Muscle of arm (tissue), 12 donors: ENCODE data around the gene HOXA3. TPM values are rescaled to one million over a fixed set of nuclear protein-coding genes. Genes with fewer than 3 reads are reported as not detected.

Experiments
- DNase-seq: peaks from one replicate; pipeline ENCODE4 v3.0.0-alpha.2; 2013
- polyA plus RNA-seq, 12 donors: library from polyadenylated mRNA; unstranded; fragments of 120-200 nt; gene quantifications; one replicate each; pipeline ENCODE4 v1.2.1, GENCODE V29; 2013; ENCODE audit not compliant: insufficient read length in 12 of 12

The HOXA3 gene
- polyA plus RNA-seq, 12 donors: 6.8 to 48.8 (median 12.9) TPM; not detected in 1

DNA sequence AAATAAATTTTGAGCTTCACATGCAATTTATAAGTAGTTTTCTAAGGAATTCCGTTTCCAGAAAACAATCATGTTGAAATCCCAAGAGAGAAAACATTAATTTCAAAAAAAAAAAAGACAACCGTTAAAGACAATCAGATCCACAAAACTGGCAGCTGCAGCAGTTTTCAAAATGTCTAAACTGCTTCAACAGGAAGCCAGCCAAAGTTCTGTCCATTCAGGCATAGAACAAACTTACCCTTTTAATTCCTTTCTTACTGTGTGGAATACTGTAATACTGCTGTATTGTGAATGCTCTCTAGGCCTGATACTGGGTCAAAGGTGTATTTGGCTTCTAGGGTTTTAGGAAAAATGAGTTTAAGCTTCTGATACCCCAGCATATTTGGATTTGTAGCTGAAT is 88.2 kb downstream of the HOXA3 start:
- DNase-seq: peak; percentile 66

DNA sequence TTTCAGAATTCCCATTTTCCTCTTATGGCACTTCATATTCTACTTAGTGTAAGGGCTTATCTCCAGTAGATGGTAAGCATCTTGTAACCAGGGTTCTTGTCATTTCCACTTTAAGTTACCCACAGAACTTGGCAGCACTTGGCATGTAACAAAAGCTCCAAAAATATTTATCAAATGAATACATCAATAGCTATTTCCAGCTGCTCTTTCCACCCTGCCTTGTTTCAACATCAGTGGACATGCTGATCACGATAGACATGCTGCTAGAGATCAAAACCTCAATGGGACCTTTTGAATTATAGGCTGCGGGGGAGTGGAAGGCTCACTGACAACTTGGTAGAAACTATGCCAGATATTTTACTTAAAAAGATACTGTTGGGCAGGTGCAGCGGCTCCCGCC is 89.4 kb downstream of the HOXA3 start:
- no peak for DNase-seq

Other genes with a start within 250 kb of the HOXA3 start
- 1 to 10 TPM in 6 of 12 donors, under 1 TPM in 4, not detected in 2; 0.35 to 1.6 (median 1.1) TPM for gene HOXA1, start 56.6 kb downstream of the HOXA3 start, polyA plus RNA-seq
- gene HOXA2, start 49.9 kb downstream of the HOXA3 start, polyA plus RNA-seq: 1 to 10 TPM in 11 of 12 donors, not detected in 1; 1.9 to 10.0 (median 3.7) TPM
- gene HOXA4, start 21.8 kb downstream of the HOXA3 start, polyA plus RNA-seq: 10 to 100 TPM in 11 of 12 donors, not detected in 1; 15.4 to 32.6 (median 27.3) TPM
- gene HOXA5, start 8.9 kb downstream of the HOXA3 start, polyA plus RNA-seq: 10 to 100 TPM in 11 of 12 donors, not detected in 1; 11.3 to 35.3 (median 17.6) TPM
- gene HOXA6, start 4.8 kb downstream of the HOXA3 start, polyA plus RNA-seq: 10 to 100 TPM in 2 of 12 donors, 1 to 10 TPM in 9, not detected in 1; 4.1 to 14.4 (median 6.8) TPM
- gene HOXA7, start 4.1 kb upstream of the HOXA3 start, polyA plus RNA-seq: 10 to 100 TPM in 11 of 12 donors, not detected in 1; 12.0 to 26.8 (median 17.3) TPM
- 10 to 100 TPM in 11 of 12 donors, not detected in 1; 21.7 to 48.1 (median 29.8) TPM for gene HOXA9, start 13.0 kb upstream of the HOXA3 start, polyA plus RNA-seq
- 10 to 100 TPM in 11 of 12 donors, not detected in 1; 19.4 to 41.0 (median 28.5) TPM for gene HOXA10, start 21.7 kb upstream of the HOXA3 start, polyA plus RNA-seq
- gene HOXA11, start 32.6 kb upstream of the HOXA3 start, polyA plus RNA-seq: 10 to 100 TPM in 1 of 12 donors, 1 to 10 TPM in 9, under 1 TPM in 1, not detected in 1; 0.58 to 10.1 (median 2.2) TPM
- 1 to 10 TPM in 2 of 12 donors, under 1 TPM in 7, not detected in 3; 0.07 to 8.1 (median 0.45) TPM for gene HOXA13, start 47.5 kb upstream of the HOXA3 start, polyA plus RNA-seq
- gene EVX1, start 90.2 kb upstream of the HOXA3 start, polyA plus RNA-seq: under 1 TPM in 1 of 12 donors, not detected in 11; 0.06 TPM